Upper lobe of left lung (tissue), 6 donors: ENCODE measurements around the gene GPC5. TPM values are rescaled to one million over a fixed set of nuclear protein-coding genes. Genes with fewer than 3 reads are reported as not detected.

Source experiments
- ATAC-seq, 2 donors: fragments of 200-7000 bp; cut with Tn5 transposase; one replicate each; pipeline ENCODE4 v1.9.1; 2022; ENCODE audit warnings: mild to moderate bottlenecking in 2 of 2, moderate library complexity in 2 of 2; ENCODE audit not compliant: low FRiP score in 2 of 2
- DNase-seq, 2 donors: peaks; one replicate each; pipeline ENCODE4 v3.0.0-alpha.2; 2019 to 2020
- H3K27ac ChIP-seq, 4 donors: fragments of 200-600 bp; sonication (generic); one replicate each; pipeline ENCODE4 v1.5.1; 2016 to 2019
- H3K27me3 ChIP-seq, 4 donors: fragments of 200-600 bp; sonication (generic); one replicate each; pipeline ENCODE4 v1.5.1; 2017 to 2019
- H3K36me3 ChIP-seq, 4 donors: fragments of 200-600 bp; sonication (generic); one replicate each; pipeline ENCODE4 v1.5.1; 2016 to 2019
- H3K4me1 ChIP-seq, 4 donors: fragments of 200-600 bp; sonication (generic); one replicate each; pipeline ENCODE4 v1.5.1; 2018 to 2019
- H3K4me3 ChIP-seq, 4 donors: fragments of 200-600 bp; sonication (generic); one replicate each; pipeline ENCODE4 v1.5.1; 2017 to 2019; ENCODE audit warnings: mild to moderate bottlenecking in 2 of 4, moderate library complexity in 1 of 4
- H3K9me3 ChIP-seq, 4 donors: fragments of 200-600 bp; sonication (generic); one replicate each; pipeline ENCODE4 v1.5.1; 2018 to 2019
- EP300 ChIP-seq, 4 donors: sonication (generic); formaldehyde crosslinking; IDR thresholded peaks; one replicate each; pipeline ENCODE4 v1.5.1; 2017; ENCODE audit warnings: antibody characterized with exemption in 4 of 4, control low read depth in 2 of 4
- POLR2A ChIP-seq, 4 donors: fragments of 450-650 bp; IDR thresholded peaks; one replicate each; pipeline ENCODE4 v1.5.1; 2016 to 2017; ENCODE audit warnings: antibody characterized with exemption in 4 of 4, mild to moderate bottlenecking in 2 of 4
- POLR2AphosphoS5 ChIP-seq, 2 donors: sonication (generic); formaldehyde crosslinking; IDR thresholded peaks; one replicate each; pipeline ENCODE4 v1.5.1; 2017; ENCODE audit warnings: antibody characterized with exemption in 2 of 2
- WGBS, 2 donors: methylation state at CpG; one replicate each; pipeline ENCODE4 v1.1.5; 2017 to 2018; 5-methylcytosine and 5-hydroxymethylcytosine counted together
- total RNA-seq, 6 donors: library from RNA; depleted of rRNA in 4 of 6; stranded (reverse); fragments of >200 nt in 4 of 6; gene quantifications; one replicate each; pipeline versions ENCODE4 v1.1.0 to v1.2.1, GENCODE V29; 2016 to 2021
- TF ChIP-seq, protein P1 (sequence below), 6 experiments: fragments of 450-650 bp in 4 of 6; fragments of 200-600 bp in 2 of 6; sonication (generic) in 2 of 6; IDR thresholded peaks; one replicate each; pipeline ENCODE4 v1.5.1; 2016 to 2019; ENCODE audit warnings: antibody characterized with exemption in 6 of 6
- donor health status: DM: no; HTN: no; CAD: no; lungs with moderate emphysema.
- donor health status: DM: no; HTN: yes; CAD: no; lungs with severe emphysema.

Gene GPC5
- total RNA-seq, 6 donors from 2014 or later, result 7.6 to 51.4 (median 12.8) TPM

DNA sequence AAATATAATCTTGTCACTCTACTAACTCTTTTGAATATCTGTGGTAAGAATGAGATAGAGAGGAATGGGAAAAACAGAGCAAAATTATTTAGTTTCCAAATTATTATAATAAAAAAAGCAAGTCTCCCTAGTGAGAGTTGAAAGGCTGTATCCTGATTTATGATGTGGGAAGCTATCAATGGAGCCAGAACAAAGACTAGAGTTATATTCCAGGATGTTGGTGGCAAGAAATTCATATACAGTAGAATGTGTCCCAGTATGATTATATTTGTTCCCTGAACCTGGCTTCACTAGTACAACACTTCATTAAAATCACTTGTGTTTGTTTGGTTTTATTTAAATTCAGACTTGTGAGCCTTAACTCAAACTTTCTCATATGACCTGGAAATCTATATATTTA, 630.3 kb downstream of the GPC5 start:
- Histone ChIP-seq H3K4me1 (no peaks in the 10 kb centered on the region), H3K4me3 (no peak overlapping the region), H3K36me3 (no peaks in the 10 kb centered on the region), H3K27me3 (no peaks in the 10 kb centered on the region), H3K9me3 (no peaks in the 10 kb centered on the region), H3K27ac (no peak overlapping the region)
- TF ChIP-seq EP300 (IDR thresholded peaks at IDR 0.05) (no peak), POLR2A (IDR thresholded peaks at IDR 0.05) (no peak), POLR2AphosphoS5 (IDR thresholded peaks at IDR 0.05) (no peak)
- TF ChIP-seq, protein P1, sequence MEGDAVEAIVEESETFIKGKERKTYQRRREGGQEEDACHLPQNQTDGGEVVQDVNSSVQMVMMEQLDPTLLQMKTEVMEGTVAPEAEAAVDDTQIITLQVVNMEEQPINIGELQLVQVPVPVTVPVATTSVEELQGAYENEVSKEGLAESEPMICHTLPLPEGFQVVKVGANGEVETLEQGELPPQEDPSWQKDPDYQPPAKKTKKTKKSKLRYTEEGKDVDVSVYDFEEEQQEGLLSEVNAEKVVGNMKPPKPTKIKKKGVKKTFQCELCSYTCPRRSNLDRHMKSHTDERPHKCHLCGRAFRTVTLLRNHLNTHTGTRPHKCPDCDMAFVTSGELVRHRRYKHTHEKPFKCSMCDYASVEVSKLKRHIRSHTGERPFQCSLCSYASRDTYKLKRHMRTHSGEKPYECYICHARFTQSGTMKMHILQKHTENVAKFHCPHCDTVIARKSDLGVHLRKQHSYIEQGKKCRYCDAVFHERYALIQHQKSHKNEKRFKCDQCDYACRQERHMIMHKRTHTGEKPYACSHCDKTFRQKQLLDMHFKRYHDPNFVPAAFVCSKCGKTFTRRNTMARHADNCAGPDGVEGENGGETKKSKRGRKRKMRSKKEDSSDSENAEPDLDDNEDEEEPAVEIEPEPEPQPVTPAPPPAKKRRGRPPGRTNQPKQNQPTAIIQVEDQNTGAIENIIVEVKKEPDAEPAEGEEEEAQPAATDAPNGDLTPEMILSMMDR (IDR thresholded peaks at IDR 0.05), result no peak
- no peak for ATAC-seq
- DNase-seq, result no peak

DNA sequence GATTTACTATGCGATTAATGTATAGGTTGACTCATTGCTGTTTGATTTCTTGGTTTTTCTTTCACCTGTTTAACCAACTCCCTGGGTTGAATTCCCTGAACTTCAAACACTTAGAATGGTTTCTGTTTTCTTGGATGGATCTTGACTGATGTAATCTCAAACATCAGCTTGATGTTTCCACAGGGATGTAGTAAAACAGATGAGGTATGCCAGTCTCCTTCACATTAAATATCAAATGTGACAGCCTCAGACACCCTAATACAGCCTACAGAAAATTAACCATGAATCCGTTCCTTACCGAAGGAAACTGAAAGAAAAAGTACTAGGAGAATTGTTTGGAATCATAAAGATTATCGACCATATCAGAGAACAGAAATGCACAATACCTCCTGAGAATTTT, 631.2 kb downstream of the GPC5 start:
- Histone ChIP-seq H3K27ac (no peak overlapping the region), H3K9me3 (no peaks in the 10 kb centered on the region), H3K4me1 (no peaks in the 10 kb centered on the region), H3K36me3 (no peaks in the 10 kb centered on the region), H3K4me3 (no peak overlapping the region), H3K27me3 (no peaks in the 10 kb centered on the region)
- no peak for TF ChIP-seq POLR2AphosphoS5 (IDR thresholded peaks at IDR 0.05)
- TF ChIP-seq, protein P1 (IDR thresholded peaks at IDR 0.05), result no peak
- TF ChIP-seq EP300 (IDR thresholded peaks at IDR 0.05), result no peak
- TF ChIP-seq POLR2A (IDR thresholded peaks at IDR 0.05), result no peak
- ATAC-seq (no peak), DNase-seq (no peak)
- 90 to 91% methylated on average over 4 of the region's 4 CpGs for WGBS, 2 donors

DNA sequence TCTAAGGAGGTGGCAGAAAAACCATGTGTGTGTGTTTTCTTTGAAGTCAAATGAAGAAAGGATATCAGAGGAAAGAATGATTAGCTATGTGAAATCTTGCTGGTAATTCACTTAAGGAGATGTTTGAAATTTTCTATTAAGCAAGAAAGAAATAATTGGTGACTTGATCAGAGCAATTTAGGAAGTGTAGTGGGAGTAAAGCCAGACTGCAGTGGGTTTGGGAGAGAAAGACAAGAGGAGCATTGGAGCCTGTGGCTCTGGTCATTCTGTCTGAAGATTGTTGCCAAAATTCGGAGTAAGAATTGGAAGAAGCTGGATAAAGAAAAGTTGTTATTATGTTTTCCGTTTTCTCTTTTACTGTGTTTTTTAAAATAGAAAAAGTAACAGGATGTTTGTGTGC, 640.5 kb downstream of the GPC5 start:
- no peak for TF ChIP-seq POLR2AphosphoS5 (IDR thresholded peaks at IDR 0.05)
- no peak for TF ChIP-seq EP300 (IDR thresholded peaks at IDR 0.05)
- TF ChIP-seq, protein P1 (IDR thresholded peaks at IDR 0.05), result no peak
- TF ChIP-seq POLR2A (IDR thresholded peaks at IDR 0.05), result no peak
- no peaks in the 10 kb centered on the region for H3K9me3 ChIP-seq
- no peak for DNase-seq
- no peak overlapping the region for H3K27ac ChIP-seq
- no peaks in the 10 kb centered on the region for H3K4me1 ChIP-seq
- H3K27me3 ChIP-seq, result no peaks in the 10 kb centered on the region
- H3K36me3 ChIP-seq, result no peaks in the 10 kb centered on the region
- ATAC-seq, result no peak
- WGBS, 2 donors, result 77 to 80% methylated on average over 2 of the region's 2 CpGs
- H3K4me3 ChIP-seq, result no peak overlapping the region

DNA sequence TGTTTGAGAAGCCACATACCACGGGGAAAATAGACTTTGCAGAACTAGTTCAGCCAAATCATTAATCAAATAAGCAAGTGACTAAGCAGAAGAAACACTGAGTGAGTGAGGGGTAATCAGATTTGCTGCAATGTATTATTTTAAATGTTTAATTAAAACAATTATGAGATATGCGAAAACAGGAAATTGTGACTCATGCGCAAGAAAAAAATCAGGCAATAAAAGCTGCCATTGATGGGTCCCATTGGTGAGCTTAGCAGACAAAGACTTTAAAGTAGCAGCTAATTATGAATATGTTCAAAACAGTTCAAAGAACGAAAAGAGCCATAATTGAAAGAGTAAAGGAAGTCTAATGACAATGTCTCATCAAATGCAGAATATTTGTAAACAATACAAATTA, 644.1 kb downstream of the GPC5 start:
- no peaks in the 10 kb centered on the region for H3K27me3 ChIP-seq
- DNase-seq, result no peak
- no peaks in the 10 kb centered on the region for H3K4me1 ChIP-seq
- H3K36me3 ChIP-seq, result no peaks in the 10 kb centered on the region
- no peak overlapping the region for H3K27ac ChIP-seq
- 65 to 73% methylated on average over 4 of the region's 4 CpGs for WGBS, 2 donors
- no peak for ATAC-seq
- TF ChIP-seq POLR2AphosphoS5 (IDR thresholded peaks at IDR 0.05), result no peak
- no peaks in the 10 kb centered on the region for H3K9me3 ChIP-seq
- no peak overlapping the region for H3K4me3 ChIP-seq

DNA sequence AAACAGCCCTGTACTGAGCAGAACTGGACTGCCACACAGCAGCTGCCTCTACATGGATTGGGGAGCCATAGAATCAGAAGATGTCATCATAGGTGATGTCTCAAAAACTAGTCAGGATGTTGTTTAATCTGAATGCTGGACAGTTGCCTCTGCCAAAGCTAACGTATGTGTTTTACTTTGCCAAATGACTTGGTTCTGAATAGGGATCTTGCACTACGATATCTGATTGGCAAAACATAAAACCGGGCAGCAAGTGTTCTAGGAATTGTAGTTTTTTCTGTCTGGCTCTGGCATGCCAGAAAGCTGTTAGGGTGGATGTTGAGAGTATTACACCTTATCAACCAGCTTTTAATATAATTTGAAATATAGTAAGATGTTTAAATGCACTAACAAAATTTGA, 645.9 kb downstream of the GPC5 start:
- Histone ChIP-seq H3K9me3 (no peaks in the 10 kb centered on the region), H3K4me1 (no peaks in the 10 kb centered on the region), H3K27ac (no peak overlapping the region), H3K36me3 (no peaks in the 10 kb centered on the region), H3K27me3 (no peaks in the 10 kb centered on the region), H3K4me3 (no peak overlapping the region)
- TF ChIP-seq, protein P1 (IDR thresholded peaks at IDR 0.05), result no peak
- TF ChIP-seq EP300 (IDR thresholded peaks at IDR 0.05), result no peak
- TF ChIP-seq POLR2AphosphoS5 (IDR thresholded peaks at IDR 0.05), result no peak
- TF ChIP-seq POLR2A (IDR thresholded peaks at IDR 0.05), result no peak
- DNase-seq (no peak), ATAC-seq (no peak)
- WGBS, 2 donors, result 75 to 81% methylated on average over 3 of the region's 3 CpGs
